IMR-90 (cell line): ENCODE data around the gene TMC1. TPM values are rescaled to one million over a fixed set of nuclear protein-coding genes. Genes with fewer than 3 reads are reported as not detected.

Source experiments
- ATAC-seq: fragments of 200-7000 bp; cut with Tn5 transposase; 2 replicates; pipeline ENCODE4 v1.9.1; 2020; ENCODE audit warnings: low read depth, mild to moderate bottlenecking, moderate library complexity
- BruUV-seq: library from RNA; stranded (reverse); fragments of 400-500 nt; replicated peaks from 2 replicates; lab custom pipeline; 2021; lab: Mats Ljungman, UMichigan
- CTCF ChIA-PET: fragments of 300-600 bp; formaldehyde crosslinking; extraction: SDS; loops from one replicate; lab custom pipeline; 2021; ENCODE audit warnings: antibody characterized with exemption; lab: Yijun Ruan, JAX
- POLR2A ChIA-PET: fragments of 300-600 bp; sonication (Branson Sonifier 250); formaldehyde crosslinking; loops from one replicate; lab custom pipeline; 2022; ENCODE audit warnings: antibody characterized with exemption; ENCODE audit not compliant: unreplicated experiment; lab: Charles Lee
- DNase-seq: peaks from one replicate; pipeline ENCODE4 v3.0.0; 2013
- H2AFZ ChIP-seq: replicated peaks from 2 replicates; pipeline ENCODE3; 2013; ENCODE audit warnings: low read length, mild to moderate bottlenecking; ENCODE audit not compliant: poor library complexity
- H2AK5ac ChIP-seq: 2 replicates; pipeline ENCODE4 v1.6.1; 2013; ENCODE audit warnings: low read depth, low read length, inconsistent platforms
- H2AK9ac ChIP-seq: replicated peaks from 2 replicates; pipeline ENCODE3; 2013; ENCODE audit warnings: mild to moderate bottlenecking, low read depth, low read length, moderate library complexity; ENCODE audit not compliant: poor library complexity
- H2BK120ac ChIP-seq: 2 replicates; pipeline ENCODE4 v1.6.1; 2013; ENCODE audit warnings: low read depth, low read length, inconsistent platforms
- H2BK15ac ChIP-seq: 3 replicates; pipeline ENCODE4 v1.6.1; 2013; ENCODE audit warnings: low read depth, low read length, inconsistent platforms
- H2BK20ac ChIP-seq: 2 replicates; pipeline ENCODE4 v1.6.1; 2013; ENCODE audit warnings: low read depth, mild to moderate bottlenecking, inconsistent platforms, low read length, moderate library complexity
- H2BK5ac ChIP-seq: 2 replicates; pipeline ENCODE4 v1.6.1; 2013; ENCODE audit warnings: mild to moderate bottlenecking, low read depth, low read length, inconsistent platforms; ENCODE audit not compliant: poor library complexity, severe bottlenecking
- H3K14ac ChIP-seq: replicated peaks from 2 replicates; pipeline ENCODE4 v1.6.1; 2013; ENCODE audit warnings: low read depth, low read length, inconsistent platforms
- H3K18ac ChIP-seq: 2 replicates; pipeline ENCODE4 v1.6.1; 2013; ENCODE audit warnings: low read depth, low read length, control low read depth
- H3K23ac ChIP-seq: 2 replicates; pipeline ENCODE4 v1.6.1; 2013; ENCODE audit warnings: low read depth, low read length, inconsistent platforms
- H3K27ac ChIP-seq: 2 replicates; pipeline ENCODE4 v1.5.1; 2013; ENCODE audit warnings: mild to moderate bottlenecking, control low read depth, low read length; ENCODE audit not compliant: insufficient read depth
- H3K27me3 ChIP-seq: 2 replicates; pipeline ENCODE4 v1.6.1; 2013; ENCODE audit warnings: low read length; ENCODE audit not compliant: control insufficient read depth, insufficient read depth
- H3K36me3 ChIP-seq: 2 replicates; pipeline ENCODE4 v1.6.1; 2013; ENCODE audit warnings: low read length, mixed read lengths; ENCODE audit not compliant: control insufficient read depth, insufficient read depth
- H3K4ac ChIP-seq: 2 replicates; pipeline ENCODE4 v1.6.1; 2013; ENCODE audit warnings: low read depth, low read length, inconsistent platforms
- H3K4me1 ChIP-seq: 2 replicates; pipeline ENCODE4 v1.6.1; 2013; ENCODE audit warnings: low read length, mixed read lengths; ENCODE audit not compliant: control insufficient read depth, insufficient read depth
- H3K4me2 ChIP-seq: 2 replicates; pipeline ENCODE4 v1.6.1; 2013; ENCODE audit warnings: low read depth, mild to moderate bottlenecking, control low read depth, low read length, moderate library complexity
- H3K4me3 ChIP-seq: 2 replicates; pipeline ENCODE4 v1.5.1; 2013; ENCODE audit warnings: low read depth, mild to moderate bottlenecking, control low read depth, low read length, moderate library complexity; ENCODE audit not compliant: insufficient read depth
- H3K56ac ChIP-seq: 2 replicates; pipeline ENCODE4 v1.6.1; 2013; ENCODE audit warnings: low read length, inconsistent platforms; ENCODE audit not compliant: insufficient read depth; ENCODE audit errors: extremely low read depth
- H3K79me1 ChIP-seq, 2 experiments: 2 replicates each; pipeline ENCODE4 v1.6.1; 2013; ENCODE audit warnings: low read length in 2 of 2, inconsistent platforms in 1 of 2, low read depth in 1 of 2
- H3K9ac ChIP-seq: 2 replicates; pipeline ENCODE4 v1.6.1; 2013; ENCODE audit warnings: low read depth, low read length, control low read depth
- H3K9me1 ChIP-seq: 2 replicates; pipeline ENCODE4 v1.6.1; 2013; ENCODE audit warnings: low read length, inconsistent platforms; ENCODE audit not compliant: insufficient read depth
- H3K9me3 ChIP-seq: 2 replicates; pipeline ENCODE4 v1.6.1; 2013; ENCODE audit warnings: low read length; ENCODE audit not compliant: control insufficient read depth, insufficient read depth
- H4K20me1 ChIP-seq: 2 replicates; pipeline ENCODE4 v1.6.1; 2013; ENCODE audit warnings: low read length, inconsistent platforms; ENCODE audit not compliant: insufficient read depth
- H4K5ac ChIP-seq: 2 replicates; pipeline ENCODE4 v1.6.1; 2013; ENCODE audit warnings: mild to moderate bottlenecking, low read depth, low read length, control low read depth
- H4K8ac ChIP-seq, 2 experiments: 2 replicates each; pipeline ENCODE4 v1.6.1; 2013; ENCODE audit warnings: low read depth in 2 of 2, low read length in 2 of 2, control low read depth in 1 of 2, inconsistent platforms in 1 of 2
- H4K91ac ChIP-seq: 2 replicates; pipeline ENCODE4 v1.6.1; 2013; ENCODE audit warnings: low read depth, low read length, inconsistent platforms; ENCODE audit not compliant: insufficient read depth
- BHLHE40 ChIP-seq: fragments of 150-350 bp; IDR thresholded peaks from 2 replicates; pipeline ENCODE4 v1.6.1; 2016; ENCODE audit warnings: mild to moderate bottlenecking, low read depth, low read length
- CHD1 ChIP-seq: IDR thresholded peaks from 2 replicates; pipeline ENCODE4 v1.6.1; 2012; ENCODE audit warnings: low read depth, low read length, improper control_type of control experiment
- FOS ChIP-seq: fragments of 150-350 bp; IDR thresholded peaks from 2 replicates; pipeline ENCODE4 v1.6.1; 2016; ENCODE audit warnings: low read depth, low read length
- MXI1 ChIP-seq: IDR thresholded peaks from 2 replicates; pipeline ENCODE4 v1.6.1; 2012; ENCODE audit warnings: low read depth, mild to moderate bottlenecking, low read length, moderate library complexity, borderline replicate concordance
- NFE2L2 ChIP-seq: fragments of 150-350 bp; IDR thresholded peaks from 2 replicates; pipeline ENCODE4 v1.6.1; 2016; ENCODE audit warnings: low read depth, mild to moderate bottlenecking, low read length
- RAD21 ChIP-seq: IDR thresholded peaks from 2 replicates; pipeline ENCODE4 v1.6.1; 2012; ENCODE audit warnings: low read length, improper control_type of control experiment
- RCOR1 ChIP-seq: IDR thresholded peaks from 2 replicates; pipeline ENCODE4 v1.6.1; 2012; ENCODE audit warnings: mild to moderate bottlenecking, low read length, improper control_type of control experiment; ENCODE audit not compliant: insufficient replicate concordance
- RFX5 ChIP-seq: IDR thresholded peaks from 2 replicates; pipeline ENCODE4 v1.8.0; 2012; ENCODE audit warnings: low read depth, mild to moderate bottlenecking, low read length, moderate library complexity
- SMC3 ChIP-seq: fragments of 150-350 bp; IDR thresholded peaks from 2 replicates; pipeline ENCODE4 v1.6.1; 2016; ENCODE audit warnings: low read depth, mild to moderate bottlenecking, antibody characterized with exemption, low read length, moderate library complexity
- WGBS, 2 experiments: methylation state at CpG; one replicate each; pipeline versions ENCODE4 v1.1.5 to v1.1.7; 2013; ENCODE audit warnings: missing lambda C conversion rate in 2 of 2; ENCODE audit not compliant: insufficient read length in 1 of 2; ENCODE audit errors: extremely low coverage in 2 of 2; 5-methylcytosine and 5-hydroxymethylcytosine counted together
- dilution Hi-C: fragments of 300-500 bp; cut with HindIII; formaldehyde crosslinking; loops from one replicate; pipeline ENCODE4 v1.14.3; 2018; ENCODE audit warnings: low sequenced_read_pairs; ENCODE audit not compliant: unreplicated experiment
- in situ Hi-C: fragments of 300-500 bp; cut with MboI; formaldehyde crosslinking; loops from 3 replicates; pipeline ENCODE4 v1.14.3; 2019; ENCODE audit warnings: low sequenced_read_pairs, inconsistent platforms, mixed read lengths
- intact Hi-C: fragments of 100-400 bp; cut with micrococcal nuclease; formaldehyde crosslinking; loops from 2 replicates; pipeline ENCODE4 v1.10.0; 2022
- polyA plus RNA-seq, 3 experiments: library from polyadenylated mRNA; depleted of rRNA; stranded (reverse); fragments of >200 nt; gene quantifications; 2 replicates each; pipeline ENCODE4 v1.2.3, GENCODE V29; 2012; ENCODE audit warnings: low replicate concordance in 1 of 3
- total RNA-seq: library from RNA; depleted of rRNA; stranded (reverse); fragments of >200 nt; gene quantifications from 2 replicates; pipeline ENCODE4 v1.2.3, GENCODE V29; 2012

The TMC1 gene
- total and polyA plus RNA-seq, 2 of the 4 experiments (the other 2 are of a cell fraction) = not detected

GRCh38 chr9:72537671-72538070 lies 16.3 kb downstream of the TMC1 start:
- Histone ChIP-seq H3K4me3 (no peak overlapping the region), H4K20me1 (no peaks in the 10 kb centered on the region), H3K9me1 (peaks cover 5% of the 10 kb centered on the region; the same call in 1 of the 2 replicates), H2BK15ac (no peak overlapping the region), H3K27ac (no peak overlapping the region), H3K4me1 (peaks cover 8% of the 10 kb centered on the region), H3K14ac (no peak overlapping the region), H3K27me3 (no peaks in the 10 kb centered on the region), H3K56ac (no peak overlapping the region), H4K8ac (no peak overlapping the region), H2BK20ac (no peak overlapping the region), H3K9ac (no peak overlapping the region), H4K91ac (no peak overlapping the region), H3K4ac (no peak overlapping the region), H3K79me1 (no peaks in the 10 kb centered on the region), H4K5ac (no peak overlapping the region), H2BK120ac (no peak overlapping the region), H3K23ac (no peak overlapping the region), H3K36me3 (no peaks in the 10 kb centered on the region), H3K9me3 (0 out of 2 replicates have a peak, but pooled peaks cover 2% of the 10 kb centered on the region), H2AFZ (no peak overlapping the region), H2BK5ac (no peak overlapping the region), H3K4me2 (no peak overlapping the region), H3K18ac (no peak overlapping the region), H2AK9ac (no peak overlapping the region), H2AK5ac (no peak overlapping the region)
- DNase-seq (no peak), ATAC-seq (no peak)
- dilution Hi-C loops = no loop called here
- TF ChIP-seq SMC3 (no peak), FOS (no peak), NFE2L2 (no peak), CHD1 (no peak), RCOR1 (no peak), BHLHE40 (no peak), RAD21 (no peak), MXI1 (no peak), RFX5 (no peak)
- ChIA-PET CTCF (no interaction called here), POLR2A (no interaction called here)
- WGBS, 2 experiments = no CpG with 5 or more reads among the region's 1 CpG
- BruUV-seq = no TSS peak
- in situ Hi-C loops = no loop called here
- intact Hi-C loops = no loop called here
